OCI-LY1 (cell line): ENCODE data around the gene SLMAP.

Experiments
- H2AFZ ChIP-seq: fragments of 200-600 bp; sonication (generic), shearing (Covaris generic); 2 replicates; pipeline ENCODE4 v1.6.0; 2014; ENCODE audit warnings: antibody characterized with exemption, mild to moderate bottlenecking, low read length
- H3F3A ChIP-seq: fragments of 200-600 bp; sonication (generic), shearing (Covaris generic); 2 replicates; pipeline ENCODE4 v1.6.0; 2014; ENCODE audit warnings: mild to moderate bottlenecking, antibody characterized with exemption, low read length, moderate library complexity; ENCODE audit not compliant: insufficient read depth
- H3K27ac ChIP-seq: fragments of 200-600 bp; sonication (generic); 2 replicates; pipeline ENCODE4 v1.5.1; 2014; ENCODE audit warnings: low read length, mixed run types, mild to moderate bottlenecking, low read depth; ENCODE audit not compliant: poor library complexity, severe bottlenecking
- H3K27me3 ChIP-seq: fragments of 200-600 bp; sonication (generic); 2 replicates; pipeline ENCODE4 v1.6.0; 2014; ENCODE audit warnings: antibody characterized with exemption, mild to moderate bottlenecking, low read length, moderate library complexity; ENCODE audit not compliant: insufficient read depth
- H3K36me3 ChIP-seq: fragments of 200-600 bp; sonication (generic); 2 replicates; pipeline ENCODE4 v1.6.1; 2014; ENCODE audit warnings: mild to moderate bottlenecking, antibody characterized with exemption, low read length, moderate library complexity, mixed read lengths; ENCODE audit not compliant: insufficient read depth
- H3K4me1 ChIP-seq: fragments of 200-600 bp; sonication (generic); 2 replicates; pipeline ENCODE4 v1.5.1; 2014; ENCODE audit warnings: mild to moderate bottlenecking, low read length, moderate library complexity; ENCODE audit not compliant: insufficient read depth, severe bottlenecking
- H3K4me2 ChIP-seq: fragments of 200-600 bp; sonication (generic), shearing (Covaris generic); 2 replicates; pipeline ENCODE4 v1.6.1; 2014; ENCODE audit warnings: low read length
- H3K4me3 ChIP-seq: fragments of 200-600 bp; sonication (generic); 2 replicates; pipeline ENCODE4 v1.5.1; 2014; ENCODE audit warnings: low read length, low read depth, mild to moderate bottlenecking, mixed read lengths; ENCODE audit not compliant: poor library complexity, severe bottlenecking
- H3K79me2 ChIP-seq: fragments of 200-600 bp; shearing (Covaris generic); 2 replicates; pipeline ENCODE4 v1.6.1; 2016; ENCODE audit warnings: mixed run types, low read length, mixed read lengths; ENCODE audit not compliant: insufficient read depth
- H3K9ac ChIP-seq: fragments of 200-600 bp; sonication (generic), shearing (Covaris generic); 2 replicates; pipeline ENCODE4 v1.6.1; 2014; ENCODE audit warnings: mild to moderate bottlenecking, low read length, mixed read lengths
- H3K9me2 ChIP-seq: fragments of 200-600 bp; sonication (generic), shearing (Covaris generic); 2 replicates; pipeline ENCODE4 v1.6.1; 2014; ENCODE audit warnings: low read depth, mild to moderate bottlenecking, low read length, mixed read lengths
- H3K9me3 ChIP-seq: fragments of 200-600 bp; shearing (Covaris generic); 2 replicates; pipeline ENCODE4 v1.6.1; 2014; ENCODE audit warnings: low read length, mixed read lengths
- H4K20me1 ChIP-seq: fragments of 200-600 bp; sonication (generic), shearing (Covaris generic); 2 replicates; pipeline ENCODE4 v1.6.0; 2016; ENCODE audit warnings: mild to moderate bottlenecking, low read length; ENCODE audit not compliant: insufficient read depth
- EZH2 ChIP-seq: fragments of 200-600 bp; sonication (generic), shearing (Covaris generic); IDR thresholded peaks from 2 replicates; pipeline ENCODE4 v1.8.0; 2017; ENCODE audit warnings: borderline replicate concordance, mixed run types, mild to moderate bottlenecking, antibody characterized with exemption, low read length, moderate library complexity, mixed read lengths
- TF ChIP-seq, protein P1 (sequence below): fragments of 200-600 bp; sonication (generic), shearing (Covaris generic); IDR thresholded peaks from 2 replicates; pipeline ENCODE4 v1.5.1; 2017; ENCODE audit warnings: mild to moderate bottlenecking, antibody characterized with exemption, low read length, moderate library complexity, mixed read lengths

SLMAP gene

DNA sequence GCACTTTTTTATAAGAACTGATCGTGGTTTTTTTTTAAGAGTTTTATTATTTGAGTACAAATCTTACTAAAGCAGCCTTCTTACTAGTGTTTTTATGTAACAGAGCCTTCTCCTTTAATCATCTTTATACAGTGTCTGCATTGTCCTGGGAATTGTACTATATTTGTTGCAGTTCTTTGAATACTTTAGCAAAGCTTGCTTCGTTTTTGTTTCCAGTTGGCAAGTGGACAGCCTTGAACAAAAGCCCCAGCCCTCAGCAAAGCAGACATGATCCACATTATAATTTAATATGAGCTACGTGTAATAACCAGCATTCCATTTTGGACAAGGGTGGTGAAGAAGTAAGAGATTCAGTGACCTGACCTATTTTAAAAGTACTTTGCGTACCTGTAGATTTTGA, 139.9 kb downstream of the SLMAP start:
- TF ChIP-seq, protein P1, sequence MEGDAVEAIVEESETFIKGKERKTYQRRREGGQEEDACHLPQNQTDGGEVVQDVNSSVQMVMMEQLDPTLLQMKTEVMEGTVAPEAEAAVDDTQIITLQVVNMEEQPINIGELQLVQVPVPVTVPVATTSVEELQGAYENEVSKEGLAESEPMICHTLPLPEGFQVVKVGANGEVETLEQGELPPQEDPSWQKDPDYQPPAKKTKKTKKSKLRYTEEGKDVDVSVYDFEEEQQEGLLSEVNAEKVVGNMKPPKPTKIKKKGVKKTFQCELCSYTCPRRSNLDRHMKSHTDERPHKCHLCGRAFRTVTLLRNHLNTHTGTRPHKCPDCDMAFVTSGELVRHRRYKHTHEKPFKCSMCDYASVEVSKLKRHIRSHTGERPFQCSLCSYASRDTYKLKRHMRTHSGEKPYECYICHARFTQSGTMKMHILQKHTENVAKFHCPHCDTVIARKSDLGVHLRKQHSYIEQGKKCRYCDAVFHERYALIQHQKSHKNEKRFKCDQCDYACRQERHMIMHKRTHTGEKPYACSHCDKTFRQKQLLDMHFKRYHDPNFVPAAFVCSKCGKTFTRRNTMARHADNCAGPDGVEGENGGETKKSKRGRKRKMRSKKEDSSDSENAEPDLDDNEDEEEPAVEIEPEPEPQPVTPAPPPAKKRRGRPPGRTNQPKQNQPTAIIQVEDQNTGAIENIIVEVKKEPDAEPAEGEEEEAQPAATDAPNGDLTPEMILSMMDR = no peak
- no peak for TF ChIP-seq EZH2
- Histone ChIP-seq H4K20me1 (no peaks in the 10 kb centered on the region), H3K36me3 (peaks cover 32% of the 10 kb centered on the region), H3K9me2 (no peaks in the 10 kb centered on the region), H3K4me3 (no peak overlapping the region), H3K27me3 (no peaks in the 10 kb centered on the region), H3K79me2 (no peaks in the 10 kb centered on the region), H3K4me2 (no peak overlapping the region), H2AFZ (no peak overlapping the region), H3K4me1 (no peaks in the 10 kb centered on the region), H3K9ac (no peak overlapping the region), H3K27ac (no peak overlapping the region), H3F3A (peaks cover 2% of the 10 kb centered on the region; the same call in 1 of the 2 replicates), H3K9me3 (no peaks in the 10 kb centered on the region)

DNA sequence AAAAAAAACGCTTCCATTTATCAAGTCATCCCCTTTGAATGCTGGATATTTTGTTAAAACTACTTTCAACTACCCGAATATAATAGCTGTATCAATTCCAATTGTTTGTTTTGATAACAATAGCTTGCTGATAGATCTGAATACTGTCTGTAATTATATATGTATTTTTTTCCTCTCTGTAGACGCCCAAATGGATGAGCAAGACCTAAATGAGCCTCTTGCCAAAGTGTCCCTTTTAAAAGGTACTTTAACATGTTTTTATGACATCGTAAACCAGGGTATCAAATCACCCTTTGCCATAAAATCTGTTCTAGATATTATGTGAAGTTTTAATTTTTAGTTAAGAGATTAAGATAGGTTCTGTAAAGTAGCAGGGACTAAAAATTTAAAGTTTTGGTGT, 140.6 kb downstream of the SLMAP start:
- peaks cover 2% of the 10 kb centered on the region; the same call in 1 of the 2 replicates for H3F3A ChIP-seq
- H2AFZ ChIP-seq = no peak overlapping the region
- no peak overlapping the region for H3K4me3 ChIP-seq
- H3K9ac ChIP-seq = no peak overlapping the region
- no peaks in the 10 kb centered on the region for H4K20me1 ChIP-seq
- H3K9me2 ChIP-seq = no peaks in the 10 kb centered on the region
- TF ChIP-seq, protein P1 = no peak
- TF ChIP-seq EZH2 = no peak
- H3K79me2 ChIP-seq = no peaks in the 10 kb centered on the region
- no peaks in the 10 kb centered on the region for H3K27me3 ChIP-seq
- H3K36me3 ChIP-seq = peaks cover 36% of the 10 kb centered on the region
- no peaks in the 10 kb centered on the region for H3K9me3 ChIP-seq
- H3K4me2 ChIP-seq = no peak overlapping the region
- H3K27ac ChIP-seq = no peak overlapping the region
- H3K4me1 ChIP-seq = no peaks in the 10 kb centered on the region

DNA sequence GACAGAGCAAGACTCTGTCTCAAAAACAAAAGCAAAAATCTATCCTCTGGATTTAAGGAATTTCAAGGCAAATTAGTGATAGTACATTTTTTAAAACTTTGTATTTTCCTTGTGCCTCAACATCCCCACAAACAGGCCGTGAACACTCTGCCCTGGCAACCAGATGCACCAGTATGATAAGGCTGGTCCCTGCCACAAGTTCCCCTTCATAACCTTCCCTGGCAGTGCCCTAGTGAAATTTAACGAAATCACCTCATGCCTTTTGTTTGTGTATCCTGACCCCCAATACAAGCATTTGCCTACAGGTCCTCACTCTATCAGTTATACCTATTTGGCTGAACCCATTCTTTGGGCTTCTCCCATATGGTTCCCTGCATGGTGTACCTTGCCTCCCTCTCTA, 144.7 kb downstream of the SLMAP start:
- Histone ChIP-seq H3K27ac (no peak overlapping the region), H3K4me3 (no peak overlapping the region), H3K79me2 (no peaks in the 10 kb centered on the region), H3K9me3 (no peaks in the 10 kb centered on the region), H3K4me1 (no peaks in the 10 kb centered on the region), H3F3A (peaks cover 2% of the 10 kb centered on the region; the same call in 1 of the 2 replicates), H3K9ac (no peak overlapping the region), H3K9me2 (no peaks in the 10 kb centered on the region), H4K20me1 (no peaks in the 10 kb centered on the region), H2AFZ (no peak overlapping the region), H3K4me2 (no peak overlapping the region), H3K36me3 (peaks cover 37% of the 10 kb centered on the region), H3K27me3 (no peaks in the 10 kb centered on the region)
- no peak for TF ChIP-seq EZH2
- TF ChIP-seq, protein P1 = no peak
